ENCODE data around the gene PANX3.

Gene PANX3

DNA sequence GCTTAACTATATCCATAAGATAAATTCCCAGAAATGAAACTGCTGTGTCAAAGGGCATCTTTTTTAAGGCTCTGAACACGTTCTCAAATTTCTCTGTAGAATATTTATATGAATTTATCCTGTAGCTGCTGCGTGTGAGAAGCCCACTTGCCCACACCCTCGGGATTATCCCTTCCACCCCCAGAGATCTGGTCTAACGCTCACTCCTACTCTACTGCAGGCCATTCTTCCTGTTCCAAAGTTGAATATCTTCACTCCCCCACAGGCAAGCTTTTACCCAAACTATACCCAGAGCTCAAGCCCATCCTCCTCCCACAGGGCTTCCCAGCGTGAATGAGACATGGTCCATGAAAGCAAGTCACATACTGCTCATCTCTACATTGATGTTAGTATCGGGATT, 37.4 kb downstream of the PANX3 start:
- Histone ChIP-seq H3K4me2 (no peak overlapping the region), H3K36me3 (no peaks in the 10 kb centered on the region), H3K27ac (no peak overlapping the region), H4K20me1 (no peaks in the 10 kb centered on the region), H3K27me3 (no peaks in the 10 kb centered on the region), H3K4me3 (no peak overlapping the region), H3K9ac (no peak overlapping the region), H3K4me1 (peaks cover under 1% of the 10 kb centered on the region; the same call in 1 of the 2 replicates), H3K9me3 (no peaks in the 10 kb centered on the region)
- no peak for TF ChIP-seq Cebpa-rat (IDR thresholded peaks at IDR 0.05)

DNA sequence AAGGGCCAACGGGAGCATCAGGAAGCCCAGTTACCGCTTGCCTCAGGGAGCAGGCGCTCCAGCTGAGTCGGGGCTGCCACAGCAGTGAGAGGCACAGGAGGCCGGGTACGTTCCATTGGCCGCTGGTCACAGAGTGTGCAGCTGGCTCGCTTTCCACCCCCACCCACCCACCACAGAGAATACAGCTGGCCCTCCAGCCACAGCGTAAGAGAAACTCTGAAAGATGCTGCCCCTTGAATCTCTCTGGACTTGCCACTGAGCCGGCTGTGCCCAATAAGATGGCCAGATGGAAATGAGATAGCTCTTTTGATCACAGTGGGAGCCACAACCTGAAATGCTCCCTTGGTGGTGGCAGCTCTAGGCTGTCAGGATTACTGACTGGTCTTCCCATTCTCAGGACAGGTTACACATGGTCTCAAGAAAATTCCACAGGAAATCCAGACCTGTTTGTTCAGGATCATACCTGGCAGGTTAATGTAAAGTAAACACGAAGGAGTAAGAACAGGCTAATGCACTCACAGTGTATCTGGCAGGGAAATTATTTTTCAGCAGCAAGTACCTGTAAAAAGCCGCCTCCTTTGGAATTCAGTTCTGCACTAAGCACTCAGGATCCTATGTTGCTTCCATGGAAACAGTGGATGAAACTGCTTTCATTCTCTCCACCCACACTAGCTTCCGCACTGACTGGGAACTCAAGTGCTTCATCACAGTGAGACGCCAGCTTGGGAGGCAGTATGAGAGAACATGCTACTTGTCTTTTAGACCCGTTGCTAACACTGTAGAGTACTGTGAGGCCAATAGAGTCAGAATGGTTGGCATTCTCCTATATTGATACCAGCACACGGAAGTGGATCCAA, 45.8 kb downstream of the PANX3 start:
- H3K4me2 ChIP-seq: no peak overlapping the region
- TF ChIP-seq Cebpa-rat (IDR thresholded peaks at IDR 0.05): no peak

DNA sequence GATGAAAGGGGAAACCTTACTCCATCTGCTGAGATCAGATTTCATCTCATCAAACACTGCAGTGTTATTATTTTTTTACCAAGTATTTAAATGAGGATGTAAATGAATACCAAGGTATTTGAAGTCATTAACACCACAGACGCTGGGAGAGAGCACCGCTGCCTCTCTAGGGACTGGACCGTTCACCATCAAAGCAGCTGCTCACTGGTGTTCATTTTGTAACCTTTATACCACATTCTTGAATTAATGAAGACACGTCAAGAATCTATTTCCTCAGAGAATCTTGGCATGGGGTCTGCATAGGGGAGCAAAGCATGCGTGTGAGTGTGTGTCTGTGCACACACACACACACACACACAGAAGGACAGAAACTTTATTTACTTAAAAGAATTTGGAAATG, 46.7 kb downstream of the PANX3 start:
- H3K4me2 ChIP-seq: peak overlapping the region; percentile 16; the same call in 1 of the 2 replicates
- no peak for TF ChIP-seq Cebpa-rat (IDR thresholded peaks at IDR 0.05)
- no peak overlapping the region for H3K4me3 ChIP-seq
- no peaks in the 10 kb centered on the region for H3K27me3 ChIP-seq
- no peaks in the 10 kb centered on the region for H3K9me3 ChIP-seq
- H3K36me3 ChIP-seq: no peaks in the 10 kb centered on the region
- peaks cover 6% of the 10 kb centered on the region for H3K4me1 ChIP-seq
- no peak overlapping the region for H3K27ac ChIP-seq
- H4K20me1 ChIP-seq: no peaks in the 10 kb centered on the region
- no peak overlapping the region for H3K9ac ChIP-seq

More for the DNA sequence above, 45.8 kb downstream of the PANX3 start:
- no peak overlapping the region for H3K9ac ChIP-seq
- peaks cover 6% of the 10 kb centered on the region for H3K4me1 ChIP-seq
- no peaks in the 10 kb centered on the region for H3K36me3 ChIP-seq
- no peaks in the 10 kb centered on the region for H4K20me1 ChIP-seq
- H3K27ac ChIP-seq: no peak overlapping the region
- no peaks in the 10 kb centered on the region for H3K9me3 ChIP-seq
- no peak overlapping the region for H3K4me3 ChIP-seq
- H3K27me3 ChIP-seq: no peaks in the 10 kb centered on the region

DNA sequence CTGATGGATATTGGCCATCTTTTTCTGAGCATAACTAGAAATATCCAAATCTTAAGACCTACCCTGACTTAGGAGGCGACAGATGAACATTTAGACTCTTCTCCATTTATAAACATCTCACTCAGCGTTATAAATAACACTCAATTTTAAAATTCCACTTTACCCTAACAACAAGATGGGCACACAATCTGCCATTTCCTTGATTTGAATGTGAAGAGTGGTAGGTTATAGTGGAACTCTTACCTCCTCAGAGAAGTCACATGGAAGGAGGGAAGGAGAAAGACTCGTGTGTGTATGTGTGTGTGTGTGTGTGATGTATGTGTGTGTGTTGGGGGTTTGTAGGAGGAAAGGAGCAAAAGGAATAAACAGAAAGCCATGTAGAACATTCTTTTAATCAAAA, 47.3 kb downstream of the PANX3 start:
- Histone ChIP-seq H4K20me1 (no peaks in the 10 kb centered on the region), H3K9me3 (no peaks in the 10 kb centered on the region), H3K4me1 (peaks cover 6% of the 10 kb centered on the region), H3K36me3 (no peaks in the 10 kb centered on the region), H3K27ac (no peak overlapping the region), H3K4me3 (no peak overlapping the region), H3K27me3 (no peaks in the 10 kb centered on the region), H3K4me2 (no peak overlapping the region), H3K9ac (no peak overlapping the region)
- TF ChIP-seq Cebpa-rat (IDR thresholded peaks at IDR 0.05): no peak

DNA sequence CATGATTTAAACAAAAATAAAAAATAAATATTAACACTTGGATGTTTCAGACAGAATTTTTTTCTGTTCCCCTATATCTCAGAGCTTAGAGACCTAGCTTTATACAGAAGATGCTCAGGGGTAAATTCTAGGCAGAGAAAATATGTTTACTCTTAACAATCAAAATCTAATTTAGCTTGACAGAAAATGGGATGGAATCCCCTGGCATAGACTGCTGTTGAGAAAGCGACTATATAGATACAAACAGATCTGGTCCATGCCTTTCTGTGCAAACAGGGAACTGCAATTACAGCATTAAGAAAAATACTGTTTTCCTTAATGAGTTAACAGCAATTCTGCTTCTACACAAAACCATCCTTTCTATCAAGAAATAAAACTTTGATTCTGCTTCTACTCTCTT, 47.8 kb downstream of the PANX3 start:
- Histone ChIP-seq H4K20me1 (no peaks in the 10 kb centered on the region), H3K9ac (no peak overlapping the region), H3K27ac (no peak overlapping the region), H3K4me2 (no peak overlapping the region), H3K4me3 (no peak overlapping the region), H3K4me1 (peaks cover 6% of the 10 kb centered on the region), H3K9me3 (no peaks in the 10 kb centered on the region), H3K36me3 (no peaks in the 10 kb centered on the region), H3K27me3 (no peaks in the 10 kb centered on the region)
- no peak for TF ChIP-seq Cebpa-rat (IDR thresholded peaks at IDR 0.05)

DNA sequence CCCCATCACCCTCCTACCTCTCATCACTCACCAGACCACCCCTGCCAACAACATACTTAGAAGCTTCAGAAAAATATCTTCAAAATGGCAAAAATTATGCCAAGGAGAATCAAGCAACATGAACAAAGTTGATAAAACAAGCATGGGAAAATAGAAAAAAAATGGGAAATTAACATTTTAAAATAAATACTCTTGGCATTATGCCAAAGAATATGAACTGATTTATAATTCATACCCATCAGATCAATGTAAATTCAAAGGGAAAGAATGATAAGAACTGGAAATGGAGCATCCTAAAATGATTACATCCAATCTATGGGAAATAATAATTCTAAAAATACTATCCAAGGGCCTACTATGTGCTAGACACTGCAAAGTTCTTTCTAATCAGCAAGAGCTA, 50.3 kb downstream of the PANX3 start:
- TF ChIP-seq Cebpa-rat (IDR thresholded peaks at IDR 0.05): no peak
- Histone ChIP-seq H3K36me3 (no peaks in the 10 kb centered on the region), H4K20me1 (no peaks in the 10 kb centered on the region)

DNA sequence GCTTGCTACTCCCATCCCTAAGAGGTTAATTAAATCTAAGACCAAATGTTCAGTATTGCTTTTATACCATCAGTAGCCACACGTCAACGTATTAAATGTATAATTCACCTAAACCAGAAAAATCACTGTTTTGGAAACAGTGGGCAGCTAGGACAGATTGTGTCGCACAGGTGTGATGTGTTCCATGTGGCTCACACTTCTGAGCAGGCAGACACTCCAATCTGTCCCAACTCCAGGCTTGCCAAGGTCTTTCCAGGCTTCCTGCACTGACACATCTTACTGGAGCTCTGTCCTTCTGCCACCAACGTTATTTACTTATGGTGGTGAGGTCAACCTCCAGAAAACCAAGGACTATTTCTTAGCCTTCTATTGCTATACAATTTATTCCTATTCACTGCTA, 50.9 kb downstream of the PANX3 start:
- TF ChIP-seq Cebpa-rat (IDR thresholded peaks at IDR 0.05): no peak
- Histone ChIP-seq H4K20me1 (no peaks in the 10 kb centered on the region), H3K9ac (no peak overlapping the region), H3K36me3 (no peaks in the 10 kb centered on the region), H3K4me3 (no peak overlapping the region), H3K4me1 (peaks cover 6% of the 10 kb centered on the region), H3K27ac (no peak overlapping the region), H3K9me3 (no peaks in the 10 kb centered on the region), H3K4me2 (no peak overlapping the region), H3K27me3 (no peaks in the 10 kb centered on the region)

More for the DNA sequence above, 50.3 kb downstream of the PANX3 start:
- Histone ChIP-seq H3K4me2 (no peak overlapping the region), H3K27ac (no peak overlapping the region), H3K4me3 (no peak overlapping the region), H3K27me3 (no peaks in the 10 kb centered on the region), H3K9ac (no peak overlapping the region), H3K4me1 (peaks cover 6% of the 10 kb centered on the region), H3K9me3 (no peaks in the 10 kb centered on the region)

DNA sequence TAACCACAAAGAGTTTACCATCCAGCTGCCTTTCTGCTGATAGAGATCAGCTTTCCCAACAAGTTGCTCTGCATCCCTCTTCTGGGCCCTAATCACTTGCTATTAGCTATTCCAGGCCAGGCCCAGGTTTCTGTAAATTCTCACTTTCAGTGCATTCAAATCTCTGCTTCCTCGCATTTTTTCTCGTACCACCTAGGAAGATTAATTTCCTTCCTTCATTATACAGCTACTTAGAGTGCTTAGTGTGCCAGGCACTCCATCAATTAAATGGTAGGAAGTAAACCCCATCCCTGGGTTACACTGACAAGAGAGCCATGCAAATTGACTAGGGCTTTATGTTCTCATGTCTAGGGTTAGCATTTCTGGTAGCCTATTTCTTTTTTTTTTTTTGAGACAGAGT, 52.6 kb downstream of the PANX3 start:
- Histone ChIP-seq H3K4me1 (no peaks in the 10 kb centered on the region), H3K36me3 (no peaks in the 10 kb centered on the region), H4K20me1 (no peaks in the 10 kb centered on the region), H3K9me3 (no peaks in the 10 kb centered on the region), H3K27me3 (no peaks in the 10 kb centered on the region), H3K27ac (no peak overlapping the region), H3K4me3 (no peak overlapping the region), H3K4me2 (no peak overlapping the region), H3K9ac (no peak overlapping the region)
- no peak for TF ChIP-seq Cebpa-rat (IDR thresholded peaks at IDR 0.05)

DNA sequence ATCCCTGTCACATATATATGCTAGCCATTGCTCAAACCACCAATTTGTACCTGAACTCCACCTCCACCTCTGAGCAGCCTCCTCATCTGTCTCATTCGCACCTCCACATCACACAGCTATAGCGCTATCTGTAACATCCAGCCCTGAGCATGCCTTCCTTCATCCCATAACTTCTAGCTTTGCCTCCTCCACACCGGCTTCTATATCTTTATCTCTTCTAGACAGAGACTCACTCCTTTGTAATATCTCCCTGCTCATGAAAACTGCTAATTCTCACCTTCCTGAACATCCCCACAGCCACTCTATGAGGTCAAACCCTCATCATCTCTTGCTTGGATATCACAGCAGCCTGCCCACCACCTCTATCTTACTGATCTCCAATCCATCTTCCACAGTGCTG, 56.4 kb downstream of the PANX3 start:
- Histone ChIP-seq H3K9me3 (no peaks in the 10 kb centered on the region), H3K4me1 (peaks cover 35% of the 10 kb centered on the region), H3K4me3 (no peak overlapping the region), H3K27ac (no peak overlapping the region), H3K9ac (no peak overlapping the region), H3K27me3 (no peaks in the 10 kb centered on the region), H4K20me1 (no peaks in the 10 kb centered on the region), H3K36me3 (no peaks in the 10 kb centered on the region), H3K4me2 (no peak overlapping the region)
- TF ChIP-seq Cebpa-rat (IDR thresholded peaks at IDR 0.05): no peak

DNA sequence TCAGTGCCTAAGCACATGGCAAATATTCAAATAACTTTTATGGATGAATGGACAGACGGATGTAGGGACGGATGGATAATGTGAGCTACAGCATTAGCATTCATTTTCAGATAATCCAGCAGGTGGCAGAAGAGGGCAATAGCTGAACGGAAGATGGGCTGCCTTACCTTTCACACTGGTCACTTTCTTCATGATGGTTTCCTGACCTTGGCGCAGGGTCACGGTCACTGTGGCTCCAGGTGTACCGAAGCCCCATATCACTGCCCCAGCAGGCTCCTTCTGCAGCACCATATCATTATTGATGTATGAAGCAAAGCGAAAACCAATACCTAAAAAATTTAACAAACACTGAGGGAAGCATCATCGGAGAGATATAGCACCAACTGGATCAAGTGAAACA, 58.0 kb downstream of the PANX3 start:
- H3K4me2 ChIP-seq: peak overlapping the region; percentile 75

More for the DNA sequence above, 58.0 kb downstream of the PANX3 start:
- H3K27me3 ChIP-seq: no peaks in the 10 kb centered on the region
- H4K20me1 ChIP-seq: no peaks in the 10 kb centered on the region
- peaks cover 45% of the 10 kb centered on the region for H3K4me1 ChIP-seq
- H3K27ac ChIP-seq: no peak overlapping the region
- no peak for TF ChIP-seq Cebpa-rat (IDR thresholded peaks at IDR 0.05)
- H3K36me3 ChIP-seq: no peaks in the 10 kb centered on the region
- H3K9me3 ChIP-seq: no peaks in the 10 kb centered on the region
- H3K4me3 ChIP-seq: no peak overlapping the region
- H3K9ac ChIP-seq: no peak overlapping the region
